ENCODE measurements around the gene SATB1.
"Not testable (repeated sequence)": the region's sequence is repeated elsewhere in the genome, so short reads cannot be mapped to it uniquely, and the experiment has no call there.

SATB1 gene

DNA sequence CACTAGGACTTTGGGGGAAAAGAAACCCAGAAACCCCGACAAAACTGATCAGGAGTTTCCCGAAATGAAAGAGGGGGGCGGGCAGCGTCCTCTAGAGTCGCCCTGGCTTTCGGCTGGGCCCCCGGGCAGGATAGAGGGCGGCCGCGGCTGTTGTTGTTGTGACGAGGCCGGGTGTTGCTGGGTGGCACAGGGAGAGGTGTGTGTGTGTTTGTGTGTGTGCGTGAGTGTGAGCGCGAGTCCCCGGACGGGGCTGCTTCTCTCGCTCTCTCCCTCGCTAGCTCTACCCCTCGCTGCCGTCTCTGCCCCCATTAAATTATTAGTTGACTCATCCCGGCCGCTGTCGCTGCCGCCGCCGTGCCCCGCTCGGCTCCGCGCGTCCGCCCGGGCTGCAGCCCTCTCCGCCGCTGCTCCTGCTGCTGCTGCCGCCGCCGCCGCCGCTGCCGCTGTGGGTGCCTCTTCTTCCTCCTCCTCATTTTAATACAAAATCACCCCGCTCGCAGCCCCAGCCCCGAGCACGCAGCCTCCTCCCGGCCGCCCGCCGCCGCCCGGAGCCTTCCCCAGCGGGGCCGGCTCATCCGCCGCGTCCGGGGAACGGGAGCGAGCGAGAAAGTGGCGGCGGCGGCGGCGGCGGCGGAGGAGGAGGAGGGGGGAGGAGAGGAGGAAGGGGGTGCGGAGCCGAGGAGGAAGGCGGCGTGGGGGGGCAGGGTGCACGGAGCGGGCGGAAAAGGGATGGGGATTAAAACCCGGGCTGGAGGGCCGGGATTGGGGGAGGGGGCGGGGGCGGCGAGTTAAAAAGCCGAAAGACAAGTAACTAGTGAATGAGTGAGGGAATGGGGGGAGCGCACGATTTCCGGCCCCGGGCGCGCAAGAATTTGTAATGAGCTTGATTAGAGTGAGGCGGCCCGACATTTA lies at the start of gene SATB1:
SATB1 (minus strand) TSS at position 611 of the 912 bp plus-strand sequence. CDS start 4,372 bp downstream, outside the sequence.
- peak; percentile 62 for DNase-seq

DNA sequence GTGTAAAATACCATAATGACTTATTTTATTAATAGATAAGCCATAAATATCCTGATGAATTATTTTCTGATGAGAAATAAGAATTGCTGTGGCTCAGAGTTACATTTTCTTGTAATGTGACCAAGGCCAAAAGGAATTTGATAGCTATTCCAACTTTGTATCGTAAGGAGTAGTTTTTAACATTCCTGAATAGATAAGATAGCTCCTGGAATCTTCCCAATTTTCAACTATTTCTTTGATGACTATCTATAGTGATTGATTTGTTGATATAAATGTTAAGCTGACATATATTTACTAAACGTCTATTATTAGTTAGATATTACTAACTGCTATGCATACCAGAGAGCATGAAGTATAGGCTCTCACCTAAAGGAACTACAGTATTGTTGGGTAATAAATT lies 49.1 kb upstream of the SATB1 start:
- DNase-seq = no peak

DNA sequence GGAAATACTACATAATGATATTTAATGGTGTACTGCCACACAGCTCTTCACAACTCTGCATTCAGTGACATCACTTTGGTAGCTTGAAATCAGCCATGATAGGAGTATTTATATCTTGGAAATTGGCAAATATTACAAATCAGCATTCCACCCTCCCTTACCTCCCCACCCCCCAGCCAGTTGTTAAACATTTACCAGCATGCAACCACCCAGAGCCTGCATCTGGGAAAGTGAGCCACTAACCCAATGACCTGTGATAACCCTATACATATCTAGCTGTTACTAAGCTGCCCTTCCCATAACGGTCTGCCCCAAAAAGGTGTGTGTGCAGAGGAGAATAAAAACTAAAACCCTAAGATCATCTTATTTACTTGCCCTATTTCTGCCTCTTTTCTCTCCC lies 44.6 kb upstream of the SATB1 start:
- no peak for DNase-seq

DNA sequence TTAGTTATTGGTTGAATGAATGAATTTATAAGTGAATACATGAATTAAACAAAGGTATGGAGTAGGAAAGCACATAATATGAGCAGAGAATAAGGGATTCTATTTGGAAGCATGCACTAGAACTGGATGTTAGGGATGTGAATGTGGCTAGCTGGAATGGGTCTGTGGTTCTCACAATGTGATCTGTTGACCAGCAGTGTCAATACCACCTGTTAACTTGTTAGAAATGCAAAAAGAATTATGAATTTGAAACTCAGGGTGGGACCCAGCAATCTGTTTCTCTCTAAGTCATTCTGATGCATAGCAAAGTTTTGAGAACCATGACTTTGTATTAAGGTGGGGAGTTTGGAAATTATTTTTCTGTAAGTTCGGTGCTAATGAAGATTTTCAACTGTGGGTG lies 41.0 kb upstream of the SATB1 start:
- no peak for DNase-seq

DNA sequence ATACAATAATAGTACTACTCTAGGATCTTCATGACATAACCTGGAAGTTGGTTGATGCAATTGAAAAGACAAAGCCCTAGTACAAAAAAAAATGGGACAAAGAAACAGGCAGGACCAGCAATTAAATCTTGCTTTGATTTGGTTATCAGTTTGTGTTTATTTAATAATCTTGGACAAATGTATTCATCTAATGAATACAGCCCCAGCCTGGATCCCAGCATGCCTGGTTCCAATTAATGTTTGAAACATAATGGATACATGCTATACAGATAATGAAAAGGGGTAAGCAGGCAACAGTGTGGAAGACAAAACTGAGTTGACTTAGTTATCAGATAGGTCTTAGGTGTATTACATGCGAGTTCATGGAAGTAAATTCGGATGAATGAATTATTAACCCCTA lies 29.6 kb upstream of the SATB1 start:
- DNase-seq = no peak

DNA sequence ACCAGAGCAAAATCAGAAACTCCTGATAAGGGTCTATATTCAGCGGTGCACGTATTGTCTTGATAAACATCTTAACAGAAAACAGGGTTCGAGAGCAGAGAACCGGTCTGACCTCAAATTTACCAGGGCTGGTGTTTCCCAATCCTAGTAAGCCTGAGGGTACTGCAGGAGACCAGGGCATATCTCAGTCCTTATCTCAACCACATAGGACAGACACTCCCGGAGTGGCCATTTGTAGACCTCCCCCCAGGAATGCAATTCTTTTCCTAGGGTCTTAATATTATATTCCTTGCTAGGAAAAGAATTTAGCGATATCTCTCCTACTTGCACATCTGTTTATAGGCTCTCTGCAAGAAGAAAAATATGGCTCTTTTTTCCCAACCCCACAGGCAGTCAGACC lies 24.5 kb upstream of the SATB1 start:
- DNase-seq = not testable (repeated sequence)

DNA sequence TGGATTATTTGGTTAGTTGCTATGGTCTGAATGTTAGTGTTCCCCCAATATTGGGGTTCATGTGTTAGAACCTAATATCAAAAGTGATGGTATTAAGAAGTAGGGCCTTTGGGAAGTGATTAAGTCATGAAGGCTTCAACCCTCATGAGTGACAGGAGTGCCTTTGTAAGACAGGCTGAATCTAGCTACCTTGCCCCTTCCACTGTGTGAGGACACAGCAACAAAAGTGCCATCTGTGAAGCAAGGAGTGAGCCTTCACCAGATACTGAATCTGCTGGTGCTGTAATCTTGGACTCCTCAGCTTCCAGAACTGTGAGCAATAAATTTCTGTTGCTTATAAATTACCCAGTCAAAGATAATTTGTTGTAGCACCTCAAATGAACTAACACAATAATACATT lies 22.6 kb upstream of the SATB1 start:
- no peak for DNase-seq

DNA sequence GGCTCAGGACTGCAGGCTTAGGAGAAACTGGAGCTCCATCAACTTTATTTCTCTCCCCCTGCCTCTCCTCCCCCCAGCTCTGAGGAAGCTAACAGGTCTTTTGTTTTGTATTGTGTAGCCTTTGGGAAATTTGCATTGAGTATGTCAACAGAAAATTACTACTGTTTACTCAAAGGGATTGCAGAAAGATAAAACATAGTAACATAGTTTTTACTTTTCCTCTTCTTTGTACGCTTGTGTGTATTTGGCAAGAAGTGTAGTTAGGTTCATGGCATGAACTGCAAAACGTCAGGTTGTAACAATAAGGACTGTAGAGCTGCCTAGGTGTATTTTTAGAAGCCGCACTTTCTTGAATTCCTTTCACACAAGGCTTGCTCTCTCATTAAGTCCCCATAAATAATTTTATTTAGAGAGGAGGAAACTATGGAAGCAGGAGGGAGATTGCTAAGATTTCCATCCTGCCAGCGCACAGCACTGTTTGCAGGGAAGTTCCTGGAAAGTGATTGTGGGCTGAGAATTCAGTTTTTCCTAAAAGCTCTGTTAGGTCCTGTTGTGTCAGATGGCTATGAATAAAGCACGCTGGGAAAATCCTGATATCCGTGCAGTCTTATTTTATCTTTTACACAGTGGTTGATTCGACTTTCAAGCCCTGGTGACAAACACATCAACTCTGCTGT lies 21.1 kb upstream of the SATB1 start:
- no peak for DNase-seq

DNA sequence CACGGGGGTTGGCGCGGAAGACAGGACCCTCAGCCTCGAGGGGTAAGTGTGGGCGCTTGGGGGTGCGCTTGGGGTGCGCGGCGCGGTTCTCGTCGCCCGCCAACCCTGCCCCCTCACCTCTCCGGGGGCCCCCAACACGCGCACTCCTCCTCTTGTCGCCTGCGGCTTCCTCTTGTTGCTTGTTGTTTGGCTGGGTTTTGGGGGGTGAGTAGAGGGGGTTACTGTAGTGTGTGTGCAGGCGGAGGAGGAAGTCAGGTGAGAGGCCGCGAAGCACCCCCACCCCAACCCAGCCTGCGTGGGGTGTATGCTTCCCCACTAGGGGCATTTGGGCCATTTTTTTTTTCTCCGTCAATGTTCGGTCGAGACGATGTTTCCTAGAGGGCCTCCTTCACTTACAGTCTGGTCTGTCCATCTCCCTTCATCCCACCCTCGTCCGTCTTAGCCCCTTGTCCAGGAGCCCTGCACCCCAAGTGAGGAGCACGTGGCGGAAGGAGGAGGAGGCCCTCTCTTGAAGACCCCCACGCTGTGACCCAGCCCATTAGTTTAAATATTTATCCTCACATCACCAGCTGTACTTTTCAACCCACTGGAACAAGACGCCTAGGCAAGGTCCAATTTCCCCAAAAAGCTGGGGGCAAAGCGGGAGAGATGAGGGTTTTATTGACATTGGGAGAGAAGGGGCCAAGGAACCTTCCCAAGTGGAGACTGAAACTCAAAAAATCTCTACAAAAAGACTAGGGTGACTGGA lies 20.4 kb upstream of the SATB1 start:
- no peak for DNase-seq

DNA sequence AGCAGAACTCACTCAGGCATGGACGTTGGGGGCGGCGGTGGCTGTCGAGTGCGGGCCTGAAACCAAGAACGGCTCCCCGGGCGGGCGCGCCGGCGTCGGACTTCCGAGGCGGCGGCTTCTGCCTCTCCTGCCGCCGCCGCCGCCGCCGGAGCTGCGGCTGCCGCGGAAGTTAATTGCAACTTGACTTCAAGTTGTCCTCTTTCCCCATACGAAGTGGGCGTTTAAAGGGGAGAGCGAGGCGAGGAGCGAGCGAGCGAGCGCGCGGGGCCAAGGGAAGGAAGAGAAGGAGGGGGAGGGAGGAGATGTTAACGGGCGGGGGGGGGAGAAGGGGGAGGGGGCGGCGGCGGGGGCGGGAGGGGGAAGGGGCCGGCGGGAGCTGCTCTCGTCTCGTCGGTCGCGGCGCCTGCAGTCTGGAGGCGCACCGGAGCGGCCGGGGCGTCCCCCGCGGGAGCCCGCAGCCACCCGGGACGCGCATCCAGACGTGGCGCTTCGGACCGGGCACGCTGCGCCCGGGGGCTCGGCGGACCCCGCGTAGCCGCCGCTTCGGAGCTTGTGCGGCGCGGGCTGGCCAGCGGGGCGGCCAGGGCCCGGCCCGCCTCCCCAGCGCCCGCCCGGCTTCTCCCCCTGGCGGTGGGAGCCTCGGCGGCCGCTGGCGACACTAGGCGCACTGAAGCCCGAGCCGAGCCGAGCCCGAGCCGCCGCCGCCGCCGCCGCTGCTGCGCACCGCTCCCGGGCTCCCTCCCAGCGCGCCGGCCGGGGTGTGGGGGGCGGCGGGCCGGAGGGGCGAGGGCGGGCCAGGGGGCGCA lies 19.7 kb upstream of the SATB1 start:
- peak; percentile 39 for DNase-seq

DNA sequence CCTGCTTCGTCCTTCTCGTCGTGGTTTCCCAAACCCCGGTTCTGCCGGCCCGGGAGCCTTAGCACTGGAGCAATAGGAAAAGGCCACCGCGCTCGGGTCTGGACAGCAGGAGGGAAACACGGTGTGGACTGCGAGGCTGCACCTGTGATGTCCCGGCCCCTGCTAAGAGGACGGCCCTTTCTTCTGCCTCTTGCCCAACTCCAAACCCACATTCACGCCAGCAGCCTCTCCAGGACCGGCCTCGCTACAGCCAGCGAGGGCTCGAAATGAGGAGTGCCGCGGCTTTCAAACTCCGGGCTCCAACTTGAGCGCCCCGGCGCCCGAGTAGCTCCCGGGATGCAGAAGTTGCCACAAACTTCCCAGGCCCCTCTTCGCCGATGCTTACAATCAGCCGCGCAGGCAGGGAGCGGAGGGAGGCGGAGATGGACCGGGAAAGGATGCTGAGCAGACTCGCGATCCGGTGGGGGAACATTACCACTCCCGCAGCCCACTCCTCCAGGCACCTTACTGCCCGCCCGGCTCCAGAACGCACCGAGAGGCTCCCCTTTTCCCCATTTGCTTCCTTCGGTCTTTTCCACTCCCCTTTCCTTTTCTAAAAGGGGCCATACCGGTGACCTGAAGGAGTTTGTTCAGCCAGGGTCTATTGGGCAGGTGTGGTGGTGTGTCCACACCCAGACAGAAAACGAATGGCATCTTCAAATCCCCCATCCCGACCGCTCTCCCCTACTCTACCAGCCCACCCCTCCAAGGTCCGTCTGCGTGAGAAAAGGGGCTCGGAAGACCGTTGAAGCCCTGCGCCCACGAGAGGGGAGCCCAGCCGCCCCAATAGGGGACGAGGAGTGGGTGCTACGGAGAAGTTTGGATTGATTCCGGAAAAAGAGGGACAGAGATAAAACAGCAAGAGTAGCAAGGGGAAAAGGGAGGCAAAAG lies 18.8 kb upstream of the SATB1 start:
- DNase-seq = no peak

DNA sequence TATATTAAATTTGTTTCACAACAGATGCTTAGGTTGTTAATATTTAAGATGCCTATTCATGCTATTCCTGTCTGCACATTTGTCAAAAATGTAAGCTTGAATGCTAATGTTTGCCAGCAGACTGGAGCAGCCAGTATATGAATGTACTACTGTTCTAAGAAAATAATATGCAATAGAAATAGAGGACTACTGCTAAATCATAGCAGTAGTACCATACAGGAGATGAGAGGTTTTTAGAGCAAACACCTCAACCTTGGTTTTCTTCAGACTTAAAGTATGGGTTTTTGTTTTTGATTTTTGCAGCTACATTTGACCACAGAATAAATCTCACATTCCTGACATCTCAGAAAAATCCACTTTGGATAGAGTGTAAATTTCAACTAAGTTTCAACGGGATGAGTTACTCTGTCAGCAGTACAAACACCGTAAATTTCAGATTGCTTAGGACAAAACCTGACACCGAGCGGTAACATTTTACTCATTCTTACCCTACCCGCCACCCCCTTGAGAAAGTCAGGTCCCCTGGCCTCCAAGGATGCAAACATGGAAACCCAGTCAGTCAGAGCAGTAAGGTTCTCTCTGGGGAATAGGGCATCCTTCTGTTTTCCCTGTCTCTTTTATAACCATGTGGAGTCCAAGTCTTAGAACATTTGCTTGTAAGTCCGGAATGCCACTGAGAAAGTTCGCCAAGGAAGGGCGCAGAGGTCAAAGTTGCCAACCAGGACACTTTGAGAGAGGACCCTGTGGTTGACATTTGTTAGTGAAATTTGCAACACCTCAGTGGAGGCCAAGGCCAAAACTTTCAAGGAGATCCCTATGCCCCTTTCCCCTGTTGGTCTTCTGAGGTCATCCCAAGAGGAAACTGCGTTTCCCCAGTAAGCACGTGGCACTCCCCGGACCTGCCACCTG lies 17.9 kb upstream of the SATB1 start:
- DNase-seq = no peak

DNA sequence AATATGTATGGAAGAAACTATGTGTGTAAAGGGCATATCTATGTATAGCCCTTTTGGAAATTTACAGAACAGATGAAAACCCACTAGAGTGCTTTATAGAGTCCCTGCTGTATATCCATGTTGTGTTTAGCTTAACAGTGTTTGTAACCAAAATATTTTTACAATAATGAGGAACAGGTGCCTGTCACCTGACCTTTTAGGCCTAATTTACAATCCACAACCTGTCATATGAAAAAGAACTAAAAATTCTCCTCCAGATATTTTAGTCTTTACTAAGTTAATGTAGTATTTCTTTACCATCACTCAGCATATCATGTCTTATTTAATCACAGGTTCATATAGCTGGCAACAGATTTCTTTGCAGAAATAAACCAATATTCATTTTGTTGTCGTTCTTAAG lies 16.4 kb upstream of the SATB1 start:
- DNase-seq = no peak

DNA sequence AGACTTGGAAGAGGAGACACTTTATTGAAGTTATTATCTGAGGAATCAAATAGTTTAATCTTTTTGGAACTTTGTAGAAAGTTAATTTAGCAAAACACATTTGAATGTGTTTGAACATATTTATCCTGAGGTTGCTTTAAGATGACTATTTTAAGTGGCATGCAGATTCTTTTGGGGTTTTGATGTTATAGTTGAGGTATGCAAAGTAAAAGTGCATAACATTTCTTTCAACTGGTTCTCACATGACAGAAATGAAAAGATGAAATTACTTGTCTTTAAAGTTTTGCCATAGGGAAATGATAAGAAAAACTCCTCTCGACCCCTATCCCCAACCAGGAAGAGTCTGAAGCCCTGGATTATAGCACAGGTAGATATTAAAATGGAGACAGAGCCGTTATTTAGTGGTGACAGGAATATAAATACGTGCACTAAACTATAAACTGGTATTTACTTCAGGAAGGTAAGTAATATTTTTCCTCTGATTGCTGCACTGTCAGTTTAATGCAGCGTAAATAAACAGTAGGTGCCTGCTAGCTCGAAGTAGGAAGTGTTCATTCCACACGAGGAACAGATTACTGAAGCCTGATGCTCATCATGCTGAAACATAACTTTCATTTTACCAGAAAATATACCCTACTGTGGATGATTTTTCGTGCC lies 15.1 kb upstream of the SATB1 start:
- DNase-seq = no peak

DNA sequence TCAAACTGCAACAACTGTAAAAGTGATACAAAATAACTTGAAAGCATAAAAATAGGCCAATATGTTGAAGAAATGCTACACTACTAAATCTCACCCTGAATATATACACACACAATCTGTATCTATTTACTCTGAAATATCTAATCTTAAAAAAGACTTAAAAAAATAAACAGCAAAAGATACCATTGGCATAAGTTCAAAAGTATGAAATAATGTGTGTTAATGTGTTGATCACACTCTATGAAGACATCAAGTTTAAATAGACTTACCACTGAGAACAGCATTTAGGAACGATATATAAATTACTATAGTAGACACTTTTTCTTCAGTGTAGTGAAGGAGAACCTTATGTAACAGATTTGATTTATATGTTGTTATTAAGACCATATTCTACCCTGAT lies 14.1 kb upstream of the SATB1 start:
- DNase-seq = no peak

DNA sequence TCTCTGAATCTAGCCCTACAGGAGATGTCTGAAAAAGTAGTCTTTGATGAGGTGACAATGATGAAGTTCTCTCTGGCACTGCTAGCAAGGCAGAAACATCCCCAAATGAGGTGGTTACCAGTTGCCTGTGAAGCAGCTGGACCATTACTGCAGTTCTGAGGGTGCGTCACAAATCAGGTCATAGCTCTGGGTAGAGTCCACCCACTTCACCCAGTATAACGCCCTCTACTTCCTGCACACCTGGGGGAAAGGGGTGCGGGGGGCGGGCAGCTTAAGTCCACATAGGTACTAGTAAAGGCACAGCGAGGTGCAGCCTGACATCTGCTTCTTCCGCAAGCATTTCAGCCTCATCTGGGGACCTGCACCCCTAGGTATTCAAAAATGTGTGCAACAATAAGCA lies 13.4 kb upstream of the SATB1 start:
- DNase-seq = no peak

DNA sequence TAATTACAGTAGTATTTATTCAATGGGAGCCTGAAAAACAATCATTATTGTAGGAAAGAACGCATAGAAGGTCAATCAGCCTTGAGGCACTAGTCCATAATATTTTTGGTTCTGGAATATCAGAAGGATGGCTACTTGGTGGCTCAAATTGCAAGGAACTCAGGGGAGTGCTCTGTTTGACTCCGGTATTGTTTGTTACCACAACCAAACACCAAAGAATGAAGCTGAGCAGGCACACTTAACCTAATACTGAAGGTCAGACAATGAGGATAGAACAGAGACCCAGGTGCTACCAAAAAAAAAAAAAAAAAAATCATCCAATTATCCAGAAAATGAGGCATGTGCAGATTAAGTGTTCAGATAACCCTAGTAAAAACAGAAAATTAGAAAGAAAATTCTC lies 11.1 kb upstream of the SATB1 start:
- DNase-seq = no peak

DNA sequence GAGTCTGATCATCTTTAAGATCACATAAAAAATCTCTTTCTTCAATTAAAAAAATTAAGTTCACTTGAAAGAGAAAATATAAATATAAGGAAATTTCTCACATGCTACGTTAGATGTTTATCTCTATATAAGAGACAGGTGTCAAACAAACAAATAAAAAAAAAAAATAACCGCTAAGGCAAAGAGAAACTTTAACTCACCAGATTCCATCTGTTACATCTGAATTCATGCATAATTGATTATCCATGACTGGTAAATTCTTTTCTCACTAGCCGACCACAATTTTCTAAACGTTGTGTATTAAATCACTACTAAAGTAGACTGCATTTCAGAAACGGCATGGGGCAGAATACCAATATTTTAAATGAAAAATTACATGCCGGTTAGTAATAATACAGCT lies 9.6 kb upstream of the SATB1 start:
- no peak for DNase-seq

DNA sequence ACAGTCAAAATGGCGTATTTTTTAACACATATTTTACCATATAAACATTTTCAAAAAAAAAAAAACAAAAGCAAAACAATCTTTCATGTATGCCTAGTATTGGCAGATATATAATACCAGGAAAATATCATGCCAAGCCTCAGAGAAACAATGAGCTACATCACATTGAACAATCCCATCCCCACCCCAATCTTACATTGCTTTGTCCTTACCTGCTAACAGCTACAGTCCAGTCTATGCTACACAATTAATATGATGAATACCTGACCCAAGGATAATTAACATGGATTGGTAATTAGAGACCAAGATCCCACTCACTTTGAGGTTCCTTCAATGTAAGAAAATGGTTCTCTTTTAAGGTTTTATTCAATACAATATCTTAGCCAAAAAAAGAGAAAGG lies 7.6 kb upstream of the SATB1 start:
- DNase-seq = no peak

DNA sequence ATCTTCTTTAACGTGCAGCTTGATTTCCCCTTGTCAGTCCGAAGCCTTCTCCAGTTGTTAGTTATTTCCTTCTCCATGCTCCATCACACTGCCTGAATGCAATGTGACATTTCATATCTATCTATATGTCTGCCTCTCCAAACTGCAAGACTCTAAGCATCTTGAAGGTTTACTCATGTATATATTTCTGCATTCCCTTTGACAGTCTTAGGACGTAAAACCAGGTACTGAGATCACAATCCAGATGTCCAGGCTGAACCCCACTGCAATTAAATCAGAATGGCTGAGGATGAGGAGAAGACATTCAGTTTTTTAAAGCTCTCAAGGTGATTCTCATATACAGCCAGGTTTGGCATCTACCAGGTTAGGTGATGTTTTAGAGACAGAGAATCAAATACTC lies 6.1 kb upstream of the SATB1 start:
- DNase-seq = no peak
